Measurements from ENCODE around the gene STARD10. TPM values are rescaled to one million over a fixed set of nuclear protein-coding genes. Genes with fewer than 3 reads are reported as not detected.

Gene STARD10
- total and polyA plus RNA-seq, 9 of the 15 experiments (the other 6 are each of a cell fraction or from before 2014, with no cell fraction given) = 0.15 to 52.9 (median 32.3) TPM

- TF ChIP-seq MNT (conservative IDR thresholded peaks at IDR 0.05) (peak in 1 of 2 experiments; percentile 67; a peak in 3 of 4 replicates), CTCF (IDR thresholded peaks at IDR 0.05 in 2 of 3, conservative IDR thresholded peaks at IDR 0.05 in 1 of 3; ENCODE audit: insufficient read depth in 2 of 3, low read depth in 1 of 3, low read length in 3 of 3) (peak; percentile 25 to 49 (median 36); a peak in 2 of 6 replicates), TCF7 (IDR thresholded peaks at IDR 0.05; ENCODE audit: borderline replicate concordance) (no peak), DPF2 (IDR thresholded peaks at IDR 0.05) (0 out of 2 replicates have a peak, but pooled peaks have one; percentile 29), IRF9 (tag; IDR thresholded peaks at IDR 0.05) (no peak), ARID1B (IDR thresholded peaks at IDR 0.05) (peak; percentile 63), ZNF318 (IDR thresholded peaks at IDR 0.05; ENCODE audit: borderline replicate concordance in 1 of 2, low read depth in 1 of 2) (no peak), SMARCE1 (IDR thresholded peaks at IDR 0.05) (peak; percentile 56; the same call in 1 of the 2 replicates), MIER1 (IDR thresholded peaks at IDR 0.05; ENCODE audit: low read depth) (no peak), PTBP1 (IDR thresholded peaks at IDR 0.05; ENCODE audit: low read depth, low read length) (no peak), JUND (IDR thresholded peaks at IDR 0.05; ENCODE audit: borderline replicate concordance, low read depth, low read length) (peak; percentile 48; the same call in 1 of the 2 replicates), JUND (tag; IDR thresholded peaks at IDR 0.05; ENCODE audit: borderline replicate concordance, low read depth, low read length) (peak; percentile 63; the same call in 2 of the 3 replicates), CREM (IDR thresholded peaks at IDR 0.05; ENCODE audit: low read depth) (peak; percentile 42; the same call in 1 of the 2 replicates)
Observed at GRCh38 chr11:72741429-72741833, 52.4 kb downstream of the STARD10 start (continued).

All from K562 (cell line).